NT2/D1 (cell line): ENCODE results near the gene IKZF5.

Source experiments
- SUZ12 ChIP-seq: IDR thresholded peaks from 2 replicates; pipeline ENCODE4 v1.6.1; 2011; ENCODE audit not compliant: insufficient read length, insufficient read depth; ENCODE audit errors: extremely low read depth
- YY1 ChIP-seq: IDR thresholded peaks from 2 replicates; pipeline ENCODE4 v1.6.1; 2011; ENCODE audit not compliant: insufficient read length, insufficient read depth
- ZNF274 ChIP-seq: IDR thresholded peaks from 2 replicates; pipeline ENCODE4 v1.6.1; 2011; ENCODE audit warnings: mild to moderate bottlenecking, low read depth, low read length

DNA sequence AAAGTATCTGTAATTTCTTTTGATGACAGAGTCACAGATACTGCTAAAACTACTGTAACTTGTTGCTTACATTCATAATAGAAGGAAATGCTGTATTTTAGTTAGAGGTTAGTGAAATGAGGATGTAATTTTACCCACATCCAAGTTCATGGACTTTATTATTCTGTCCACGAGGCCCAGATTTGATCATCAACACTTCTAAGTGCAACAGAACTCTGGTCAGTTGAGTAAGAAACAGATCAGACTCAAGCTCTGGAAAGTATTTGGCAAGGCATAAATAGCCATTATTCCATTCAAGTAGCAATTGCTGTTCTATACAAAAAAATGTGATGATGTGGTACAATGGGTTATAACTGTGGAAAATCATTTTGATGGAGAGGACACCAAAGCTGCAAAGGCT is 22.5 kb upstream of the IKZF5 start:
- TF ChIP-seq YY1 = no peak
- TF ChIP-seq ZNF274 = no peak
- no peak for TF ChIP-seq SUZ12
